ENCODE data around the gene CDK4.

CDK4 gene

DNA sequence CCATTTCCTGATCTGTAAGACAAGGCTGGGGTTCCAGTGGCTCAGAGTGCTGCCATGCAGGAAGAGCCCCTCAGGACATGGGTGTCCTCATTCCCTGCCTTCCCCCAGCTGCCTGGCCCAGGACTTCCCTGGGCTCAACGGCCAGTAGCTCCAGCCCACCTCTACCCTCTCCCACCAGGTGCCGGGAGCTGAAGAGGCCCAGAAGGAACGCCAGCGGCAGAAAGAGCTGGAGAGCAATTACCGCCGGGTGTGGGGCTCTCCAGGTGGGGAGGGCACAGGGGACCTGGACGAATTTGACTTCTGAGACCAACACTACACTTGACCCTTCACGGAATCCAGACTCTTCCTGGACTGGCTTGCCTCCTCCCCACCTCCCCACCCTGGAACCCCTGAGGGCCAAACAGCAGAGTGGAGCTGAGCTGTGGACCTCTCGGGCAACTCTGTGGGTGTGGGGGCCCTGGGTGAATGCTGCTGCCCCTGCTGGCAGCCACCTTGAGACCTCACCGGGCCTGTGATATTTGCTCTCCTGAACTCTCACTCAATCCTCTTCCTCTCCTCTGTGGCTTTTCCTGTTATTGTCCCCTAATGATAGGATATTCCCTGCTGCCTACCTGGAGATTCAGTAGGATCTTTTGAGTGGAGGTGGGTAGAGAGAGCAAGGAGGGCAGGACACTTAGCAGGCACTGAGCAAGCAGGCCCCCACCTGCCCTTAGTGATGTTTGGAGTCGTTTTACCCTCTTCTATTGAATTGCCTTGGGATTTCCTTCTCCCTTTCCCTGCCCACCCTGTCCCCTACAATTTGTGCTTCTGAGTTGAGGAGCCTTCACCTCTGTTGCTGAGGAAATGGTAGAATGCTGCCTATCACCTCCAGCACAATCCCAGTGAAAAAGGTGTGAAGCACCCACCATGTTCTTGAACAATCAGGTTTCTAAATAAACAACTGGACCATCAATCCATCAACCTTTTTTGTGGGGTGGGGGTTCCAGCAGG, 31.2 kb downstream of the CDK4 start:
- Histone ChIP-seq H3F3A (ENCODE audit: insufficient read depth, low read length) (peaks cover 3% of the 10 kb centered on the region), H2AFZ (ENCODE audit: low read length) (no peak overlapping the region), H3K9ac (ENCODE audit: low read length) (no peak overlapping the region), H3K4me3 (ENCODE audit: low read depth, low read length, poor library complexity, severe bottlenecking) (no peak overlapping the region), H3K9me2 (ENCODE audit: low read depth, low read length) (no peaks in the 10 kb centered on the region), H3K36me3 (ENCODE audit: insufficient read depth, low read length) (peaks cover 58% of the 10 kb centered on the region), H3K9me3 (ENCODE audit: low read length) (no peaks in the 10 kb centered on the region), H3K4me1 (ENCODE audit: insufficient read depth, low read length, severe bottlenecking) (peaks cover 4% of the 10 kb centered on the region), H3K27me3 (ENCODE audit: insufficient read depth, low read length) (no peaks in the 10 kb centered on the region), H3K4me2 (ENCODE audit: low read length) (no peak overlapping the region), H3K79me2 (ENCODE audit: insufficient read depth, low read length) (no peaks in the 10 kb centered on the region), H4K20me1 (ENCODE audit: insufficient read depth, low read length) (no peaks in the 10 kb centered on the region), H3K27ac (ENCODE audit: low read depth, low read length, poor library complexity, severe bottlenecking) (no peak overlapping the region)
- TF ChIP-seq EZH2 (IDR thresholded peaks at IDR 0.05; ENCODE audit: borderline replicate concordance, low read length), result no peak
- TF ChIP-seq, protein P1, sequence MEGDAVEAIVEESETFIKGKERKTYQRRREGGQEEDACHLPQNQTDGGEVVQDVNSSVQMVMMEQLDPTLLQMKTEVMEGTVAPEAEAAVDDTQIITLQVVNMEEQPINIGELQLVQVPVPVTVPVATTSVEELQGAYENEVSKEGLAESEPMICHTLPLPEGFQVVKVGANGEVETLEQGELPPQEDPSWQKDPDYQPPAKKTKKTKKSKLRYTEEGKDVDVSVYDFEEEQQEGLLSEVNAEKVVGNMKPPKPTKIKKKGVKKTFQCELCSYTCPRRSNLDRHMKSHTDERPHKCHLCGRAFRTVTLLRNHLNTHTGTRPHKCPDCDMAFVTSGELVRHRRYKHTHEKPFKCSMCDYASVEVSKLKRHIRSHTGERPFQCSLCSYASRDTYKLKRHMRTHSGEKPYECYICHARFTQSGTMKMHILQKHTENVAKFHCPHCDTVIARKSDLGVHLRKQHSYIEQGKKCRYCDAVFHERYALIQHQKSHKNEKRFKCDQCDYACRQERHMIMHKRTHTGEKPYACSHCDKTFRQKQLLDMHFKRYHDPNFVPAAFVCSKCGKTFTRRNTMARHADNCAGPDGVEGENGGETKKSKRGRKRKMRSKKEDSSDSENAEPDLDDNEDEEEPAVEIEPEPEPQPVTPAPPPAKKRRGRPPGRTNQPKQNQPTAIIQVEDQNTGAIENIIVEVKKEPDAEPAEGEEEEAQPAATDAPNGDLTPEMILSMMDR (IDR thresholded peaks at IDR 0.05; ENCODE audit: low read length), result no peak

DNA sequence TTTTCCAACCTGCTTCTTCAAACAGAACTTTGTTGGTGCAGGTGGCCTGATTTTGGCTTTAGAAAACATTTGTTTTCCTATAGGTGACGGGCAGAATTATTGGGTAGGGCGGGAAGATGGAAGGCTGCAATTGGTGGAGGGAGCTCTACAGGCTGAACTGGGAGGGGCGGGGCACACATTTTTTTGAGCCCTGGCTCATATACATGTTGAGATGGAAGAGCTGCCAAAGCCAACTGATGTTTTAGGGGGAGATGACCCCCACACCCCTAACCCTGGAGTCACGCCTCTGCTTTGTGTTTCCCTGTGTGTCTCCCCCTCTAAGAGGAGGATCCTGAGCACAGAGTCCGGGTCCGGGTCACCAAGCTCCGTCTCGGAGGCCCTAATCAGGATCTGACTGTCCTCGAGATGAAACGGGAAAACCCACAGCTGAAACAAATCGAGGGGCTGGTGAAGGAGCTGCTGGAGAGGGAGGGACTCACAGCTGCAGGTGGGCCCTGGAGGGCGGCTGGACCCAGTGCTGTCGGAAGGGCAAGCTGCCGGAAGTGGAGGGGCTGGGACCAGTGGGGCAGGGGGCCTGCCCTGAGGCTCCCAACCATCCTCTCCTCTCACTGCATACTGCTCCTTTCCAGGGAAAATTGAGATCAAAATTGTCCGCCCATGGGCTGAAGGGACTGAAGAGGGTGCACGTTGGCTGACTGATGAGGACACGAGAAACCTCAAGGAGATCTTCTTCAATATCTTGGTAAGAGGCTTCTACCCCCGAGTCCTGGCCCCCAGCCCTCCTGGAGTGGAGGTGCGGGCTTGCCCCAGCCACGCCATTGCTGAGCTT, 32.1 kb downstream of the CDK4 start:
- Histone ChIP-seq H3K79me2 (ENCODE audit: insufficient read depth, low read length) (no peaks in the 10 kb centered on the region), H3K9ac (ENCODE audit: low read length) (no peak overlapping the region), H4K20me1 (ENCODE audit: insufficient read depth, low read length) (no peaks in the 10 kb centered on the region), H3K9me3 (ENCODE audit: low read length) (no peaks in the 10 kb centered on the region), H3K9me2 (ENCODE audit: low read depth, low read length) (no peaks in the 10 kb centered on the region), H2AFZ (ENCODE audit: low read length) (no peak overlapping the region), H3K27me3 (ENCODE audit: insufficient read depth, low read length) (no peaks in the 10 kb centered on the region), H3K4me3 (ENCODE audit: low read depth, low read length, poor library complexity, severe bottlenecking) (no peak overlapping the region), H3F3A (ENCODE audit: insufficient read depth, low read length) (peaks cover 3% of the 10 kb centered on the region), H3K27ac (ENCODE audit: low read depth, low read length, poor library complexity, severe bottlenecking) (no peak overlapping the region), H3K36me3 (ENCODE audit: insufficient read depth, low read length) (peaks cover 61% of the 10 kb centered on the region), H3K4me2 (ENCODE audit: low read length) (no peak overlapping the region), H3K4me1 (ENCODE audit: insufficient read depth, low read length, severe bottlenecking) (peaks cover 7% of the 10 kb centered on the region)
- TF ChIP-seq, protein P1 (IDR thresholded peaks at IDR 0.05; ENCODE audit: low read length), result no peak
- no peak for TF ChIP-seq EZH2 (IDR thresholded peaks at IDR 0.05; ENCODE audit: borderline replicate concordance, low read length)

DNA sequence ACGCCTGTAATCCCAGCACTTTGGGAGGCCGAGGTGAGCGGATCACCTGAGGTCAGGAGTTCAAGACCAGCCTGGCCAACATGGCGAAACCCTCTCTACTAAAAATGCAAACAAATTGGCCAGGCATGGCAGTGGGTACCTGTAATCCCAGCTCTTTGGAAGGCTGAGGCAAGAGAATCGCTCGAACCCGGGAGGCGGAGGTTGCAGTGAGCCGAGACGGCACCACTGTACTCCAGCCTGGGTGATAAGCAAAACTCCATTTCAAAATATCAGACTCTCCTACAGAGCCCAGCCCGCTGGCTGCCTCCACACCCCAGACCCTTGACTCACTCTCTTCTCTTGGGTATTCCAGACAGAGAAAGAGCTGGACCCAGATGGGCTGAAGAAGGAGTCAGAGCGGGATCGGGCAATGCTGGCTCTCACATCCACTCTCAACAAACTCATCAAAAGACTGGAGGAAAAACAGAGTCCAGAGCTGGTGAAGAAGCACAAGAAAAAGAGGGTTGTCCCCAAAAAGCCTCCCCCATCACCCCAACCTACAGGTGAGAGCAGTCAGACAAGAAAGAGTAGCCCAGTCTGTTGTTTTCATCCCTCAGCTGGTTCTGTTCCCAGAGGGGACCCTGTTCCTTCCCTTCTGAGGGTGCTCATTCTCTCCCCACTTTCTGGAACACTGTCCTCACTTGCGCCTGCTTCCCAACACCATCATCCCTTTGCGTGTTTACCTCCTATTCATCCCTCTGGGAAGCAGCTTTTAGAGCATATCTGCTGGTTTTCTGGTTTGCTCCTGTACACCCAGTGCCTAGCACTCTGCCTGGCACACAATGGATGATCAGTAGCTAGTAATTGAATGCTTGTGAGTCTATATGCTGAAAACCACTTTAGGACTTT, 33.2 kb downstream of the CDK4 start:
- H2AFZ ChIP-seq (ENCODE audit: low read length), result no peak overlapping the region
- H3K27ac ChIP-seq (ENCODE audit: low read depth, low read length, poor library complexity, severe bottlenecking), result no peak overlapping the region
- peaks cover 68% of the 10 kb centered on the region for H3K36me3 ChIP-seq (ENCODE audit: insufficient read depth, low read length)
- H3K79me2 ChIP-seq (ENCODE audit: insufficient read depth, low read length), result no peaks in the 10 kb centered on the region
- H3K4me3 ChIP-seq (ENCODE audit: low read depth, low read length, poor library complexity, severe bottlenecking), result no peak overlapping the region
- H3K9ac ChIP-seq (ENCODE audit: low read length), result no peak overlapping the region
- no peaks in the 10 kb centered on the region for H3K9me3 ChIP-seq (ENCODE audit: low read length)
- peaks cover 7% of the 10 kb centered on the region for H3K4me1 ChIP-seq (ENCODE audit: insufficient read depth, low read length, severe bottlenecking)
- H4K20me1 ChIP-seq (ENCODE audit: insufficient read depth, low read length), result no peaks in the 10 kb centered on the region
- H3K9me2 ChIP-seq (ENCODE audit: low read depth, low read length), result no peaks in the 10 kb centered on the region
- TF ChIP-seq, protein P1 (IDR thresholded peaks at IDR 0.05; ENCODE audit: low read length), result no peak
- no peak for TF ChIP-seq EZH2 (IDR thresholded peaks at IDR 0.05; ENCODE audit: borderline replicate concordance, low read length)
- H3F3A ChIP-seq (ENCODE audit: insufficient read depth, low read length), result no peaks in the 10 kb centered on the region; the same call in 1 of the 2 replicates
- no peak overlapping the region for H3K4me2 ChIP-seq (ENCODE audit: low read length)
- H3K27me3 ChIP-seq (ENCODE audit: insufficient read depth, low read length), result no peaks in the 10 kb centered on the region
